SU-DHL-6 (cell line): ENCODE results near the gene ID1.
"Not testable (repeated sequence)": the region's sequence is repeated elsewhere in the genome, so short reads cannot be mapped to it uniquely, and the experiment has no call there.

Experiments
- CTCF ChIP-seq: fragments of 200-600 bp; sonication (generic); IDR thresholded peaks from one replicate; pipeline ENCODE4 v1.5.1; 2017; ENCODE audit warnings: antibody characterized with exemption, mild to moderate bottlenecking, low read length, moderate library complexity; ENCODE audit not compliant: insufficient read depth, poor library complexity, severe bottlenecking
- EZH2phosphoT487 ChIP-seq: fragments of 200-600 bp; sonication (generic), shearing (Covaris generic); conservative IDR thresholded peaks from 2 replicates; pipeline ENCODE4 v1.6.1; 2018; ENCODE audit warnings: mild to moderate bottlenecking, antibody characterized with exemption, low read length, moderate library complexity, mixed read lengths

- not testable (repeated sequence) for TF ChIP-seq CTCF, EZH2phosphoT487
Observed at GRCh38 chr20:31626534-31626933, 21.4 kb downstream of the ID1 start.
